ENCODE data around the gene OBSCN.

The OBSCN gene

GRCh38 chr1:228277491-228278431, 69.9 kb downstream of the OBSCN start:
- DNase-seq (ENCODE audit: low spot score), result no peak

GRCh38 chr1:228278432-228278941, 70.6 kb downstream of the OBSCN start:
- DNase-seq (ENCODE audit: low spot score), result no peak

- no peak for DNase-seq (ENCODE audit: low spot score)
Observed at GRCh38 chr1:228279011-228279721, 71.3 kb downstream of the OBSCN start.

GRCh38 chr1:228279722-228280105, 71.9 kb downstream of the OBSCN start:
- no peak for DNase-seq (ENCODE audit: low spot score)

- DNase-seq (ENCODE audit: low spot score), result no peak
Observed at GRCh38 chr1:228280106-228280901, 72.5 kb downstream of the OBSCN start.

GRCh38 chr1:228280961-228281591, 73.2 kb downstream of the OBSCN start:
- no peak for DNase-seq (ENCODE audit: low spot score)

- DNase-seq (ENCODE audit: low spot score), result no peak
Observed at GRCh38 chr1:228281631-228282328, 73.9 kb downstream of the OBSCN start.

GRCh38 chr1:228282329-228283042, 74.6 kb downstream of the OBSCN start:
- no peak for DNase-seq (ENCODE audit: low spot score)

GRCh38 chr1:228283043-228283371, 75.2 kb downstream of the OBSCN start:
- DNase-seq (ENCODE audit: low spot score), result no peak

GRCh38 chr1:228283476-228284147, 75.8 kb downstream of the OBSCN start:
- no peak for DNase-seq (ENCODE audit: low spot score)

GRCh38 chr1:228284148-228284495, 76.3 kb downstream of the OBSCN start:
- no peak for DNase-seq (ENCODE audit: low spot score)

GRCh38 chr1:228284521-228284920, 76.7 kb downstream of the OBSCN start:
- DNase-seq (ENCODE audit: low spot score), result no peak

GRCh38 chr1:228285661-228286504, 78.0 kb downstream of the OBSCN start:
- no peak for DNase-seq (ENCODE audit: low spot score)

- no peak for DNase-seq (ENCODE audit: low spot score)
Observed at GRCh38 chr1:228286505-228287417, 78.9 kb downstream of the OBSCN start.

GRCh38 chr1:228287541-228288425, 79.9 kb downstream of the OBSCN start:
- DNase-seq (ENCODE audit: low spot score), result no peak

- peak; percentile 6 for DNase-seq (ENCODE audit: low spot score)
Observed at GRCh38 chr1:228288536-228289238, 80.8 kb downstream of the OBSCN start.

All from putamen (tissue), 1 donor.